ENCODE data around the gene CHURC1. TPM values are rescaled to one million over a fixed set of nuclear protein-coding genes. Genes with fewer than 3 reads are reported as not detected.

The CHURC1 gene
- total and polyA plus RNA-seq, 2 experiments from 2014 or later = 69.1 to 162 TPM

DNA sequence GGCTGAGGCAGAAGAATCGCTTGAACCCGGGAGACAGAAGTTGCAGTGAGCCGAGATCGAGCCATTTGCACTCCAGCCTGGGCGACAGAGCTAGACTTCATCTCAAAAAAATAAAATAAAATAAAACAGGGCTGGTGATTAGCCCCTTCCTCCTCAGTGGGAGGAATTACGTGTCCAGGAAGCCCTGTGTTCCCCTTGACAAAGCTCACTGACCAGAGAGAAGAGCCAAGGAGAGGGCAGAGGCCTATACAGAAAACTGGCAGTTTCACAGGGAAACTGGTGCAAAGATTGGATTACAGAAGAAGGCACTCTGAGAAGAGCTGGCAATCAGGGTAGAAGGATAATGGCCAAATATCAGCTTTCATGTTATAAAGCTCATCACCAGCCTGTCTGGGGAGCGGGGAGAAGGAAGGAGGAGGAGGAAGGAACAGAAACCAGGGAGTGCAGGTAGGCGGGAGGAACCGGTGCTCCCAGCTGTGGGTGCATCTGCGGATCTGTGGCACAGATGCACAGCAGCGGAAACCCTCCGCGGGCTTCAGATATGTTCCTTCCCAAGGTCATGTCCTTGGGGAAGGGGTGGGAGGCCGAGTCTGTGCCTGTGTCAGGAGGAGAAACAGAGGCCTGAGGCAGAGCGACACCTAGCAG, 51.2 kb downstream of the CHURC1 start:
- Histone ChIP-seq H3K36me3 (ENCODE audit: low read depth) (no peaks in the 10 kb centered on the region), H2AFZ (no peak overlapping the region), H3K4me1 (ENCODE audit: insufficient read depth) (no peaks in the 10 kb centered on the region), H3K9me2 (ENCODE audit: insufficient read depth) (no peaks in the 10 kb centered on the region), H3K79me2 (ENCODE audit: insufficient read depth) (no peaks in the 10 kb centered on the region), H3K9me3 (ENCODE audit: low read depth) (no peaks in the 10 kb centered on the region), H3K4me2 (ENCODE audit: unreplicated experiment) (no peak overlapping the region), H3K27me3 (replicated peaks; ENCODE audit: insufficient read depth) (no peaks in the 10 kb centered on the region), H4K20me1 (ENCODE audit: insufficient read depth) (no peaks in the 10 kb centered on the region), H3K9ac (no peak overlapping the region), H3F3A (ENCODE audit: insufficient read depth) (no peaks in the 10 kb centered on the region), H3K4me3 (no peak overlapping the region), H3K27ac (no peak overlapping the region)
- TF ChIP-seq EZH2phosphoT487 (IDR thresholded peaks at IDR 0.05; ENCODE audit: insufficient read depth, low read depth) = no peak
- TF ChIP-seq EZH2 (IDR thresholded peaks at IDR 0.05; ENCODE audit: insufficient read depth, poor library complexity, severe bottlenecking) = no peak
- in situ Hi-C loops (cut with MboI) = no loop called here
- WGBS, 2 experiments (ENCODE audit: low coverage in 1 of 2, low lambda C conversion rate in 2 of 2, missing lambda C conversion rate in 2 of 2) = 87 to 94% methylated on average over 14 to 15 of the region's 15 CpGs
- no peak for DNase-seq

DNA sequence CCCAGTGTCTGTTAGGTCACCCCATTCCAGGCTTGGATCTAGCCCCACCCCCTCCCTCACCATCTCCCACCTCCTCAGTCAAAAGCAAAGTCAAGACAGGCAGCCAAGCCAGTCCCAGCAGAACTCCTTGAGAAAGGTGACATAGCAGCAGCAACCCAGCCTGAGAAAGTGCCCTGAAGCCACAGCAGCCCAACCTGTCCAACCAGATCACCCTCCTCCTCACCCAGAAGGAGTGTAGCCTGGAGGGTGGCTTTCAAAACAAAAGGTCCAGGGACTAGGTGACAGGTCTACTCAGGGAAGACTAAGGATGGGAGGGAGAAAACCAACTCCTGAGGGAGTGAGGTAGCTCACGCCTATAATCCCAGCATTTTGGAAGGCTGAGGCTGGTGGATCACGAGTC, 52.7 kb downstream of the CHURC1 start:
- TF ChIP-seq EZH2phosphoT487 (IDR thresholded peaks at IDR 0.05; ENCODE audit: insufficient read depth, low read depth) (no peak), EZH2 (IDR thresholded peaks at IDR 0.05; ENCODE audit: insufficient read depth, poor library complexity, severe bottlenecking) (no peak)

DNA sequence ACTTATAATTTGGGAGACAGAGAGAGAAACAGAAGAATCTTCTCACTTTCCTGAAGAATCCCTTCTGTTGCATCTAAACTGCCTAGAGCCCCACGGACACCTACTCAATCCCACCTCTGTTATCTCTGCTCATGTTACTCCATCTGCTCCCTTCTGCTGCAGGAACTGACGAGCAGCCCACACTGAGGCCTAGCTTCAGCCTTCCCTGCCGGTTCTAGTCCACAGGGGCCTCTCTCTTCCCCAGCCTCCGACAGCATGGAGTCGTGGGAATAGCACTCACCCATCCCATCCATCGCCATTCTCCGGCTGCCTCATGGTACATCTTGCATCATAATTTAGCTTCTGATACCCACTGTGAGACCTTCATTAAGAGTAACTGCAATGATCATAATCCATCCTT, 53.9 kb downstream of the CHURC1 start:
- Histone ChIP-seq H3F3A (ENCODE audit: insufficient read depth) (no peaks in the 10 kb centered on the region), H3K27ac (no peak overlapping the region), H2AFZ (no peak overlapping the region), H3K79me2 (ENCODE audit: insufficient read depth) (no peaks in the 10 kb centered on the region), H3K27me3 (replicated peaks; ENCODE audit: insufficient read depth) (no peaks in the 10 kb centered on the region), H3K4me2 (ENCODE audit: unreplicated experiment) (no peak overlapping the region), H3K36me3 (ENCODE audit: low read depth) (no peaks in the 10 kb centered on the region), H3K4me3 (no peak overlapping the region), H3K9ac (no peak overlapping the region), H4K20me1 (ENCODE audit: insufficient read depth) (no peaks in the 10 kb centered on the region), H3K9me3 (ENCODE audit: low read depth) (no peaks in the 10 kb centered on the region), H3K4me1 (ENCODE audit: insufficient read depth) (no peaks in the 10 kb centered on the region), H3K9me2 (ENCODE audit: insufficient read depth) (no peaks in the 10 kb centered on the region)
- TF ChIP-seq EZH2phosphoT487 (IDR thresholded peaks at IDR 0.05; ENCODE audit: insufficient read depth, low read depth) (no peak), EZH2 (IDR thresholded peaks at IDR 0.05; ENCODE audit: insufficient read depth, poor library complexity, severe bottlenecking) (no peak)
- in situ Hi-C loops (cut with MboI) = no loop called here
- DNase-seq = no peak
- 75 to 82% methylated on average over 7 of the region's 7 CpGs for WGBS, 2 experiments (ENCODE audit: low coverage in 1 of 2, low lambda C conversion rate in 2 of 2, missing lambda C conversion rate in 2 of 2)

More for the DNA sequence above, 52.7 kb downstream of the CHURC1 start:
- Histone ChIP-seq H3K27ac (no peak overlapping the region), H3K9me2 (ENCODE audit: insufficient read depth) (no peaks in the 10 kb centered on the region), H3K27me3 (replicated peaks; ENCODE audit: insufficient read depth) (no peaks in the 10 kb centered on the region), H3K9me3 (ENCODE audit: low read depth) (no peaks in the 10 kb centered on the region), H3K79me2 (ENCODE audit: insufficient read depth) (no peaks in the 10 kb centered on the region), H3K9ac (no peak overlapping the region), H4K20me1 (ENCODE audit: insufficient read depth) (no peaks in the 10 kb centered on the region), H3K36me3 (ENCODE audit: low read depth) (no peaks in the 10 kb centered on the region), H3F3A (ENCODE audit: insufficient read depth) (no peaks in the 10 kb centered on the region), H3K4me3 (no peak overlapping the region), H2AFZ (no peak overlapping the region), H3K4me1 (ENCODE audit: insufficient read depth) (no peaks in the 10 kb centered on the region), H3K4me2 (ENCODE audit: unreplicated experiment) (no peak overlapping the region)
- no peak for DNase-seq
- in situ Hi-C loops (cut with MboI) = no loop called here
- WGBS, 2 experiments (ENCODE audit: low coverage in 1 of 2, low lambda C conversion rate in 2 of 2, missing lambda C conversion rate in 2 of 2) = 44 to 50% methylated on average over 2 of the region's 2 CpGs

DNA sequence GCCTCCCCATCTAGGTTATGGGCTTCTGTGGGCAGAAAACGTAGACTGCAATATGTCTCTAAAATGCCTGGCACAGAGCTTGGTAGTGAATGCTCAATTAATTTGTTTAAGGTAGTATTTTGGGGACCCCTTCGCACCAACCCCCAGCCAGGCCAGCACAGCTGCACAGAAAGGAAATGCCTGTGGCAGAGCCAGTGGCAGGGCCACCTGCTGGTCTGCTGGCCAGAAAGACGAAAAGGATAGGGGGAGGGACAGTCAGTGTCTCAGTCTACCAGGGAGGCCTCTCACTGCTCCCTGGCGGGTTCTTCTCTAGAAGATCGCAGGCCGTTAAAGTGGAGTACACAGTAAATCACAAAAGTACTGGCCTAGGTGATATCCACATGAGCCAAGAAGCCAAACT, 54.4 kb downstream of the CHURC1 start:
- Histone ChIP-seq H3K79me2 (ENCODE audit: insufficient read depth) (no peaks in the 10 kb centered on the region), H4K20me1 (ENCODE audit: insufficient read depth) (no peaks in the 10 kb centered on the region), H3K4me3 (no peak overlapping the region), H3K4me1 (ENCODE audit: insufficient read depth) (no peaks in the 10 kb centered on the region), H3F3A (ENCODE audit: insufficient read depth) (no peaks in the 10 kb centered on the region), H3K4me2 (ENCODE audit: unreplicated experiment) (no peak overlapping the region), H3K9me3 (ENCODE audit: low read depth) (no peaks in the 10 kb centered on the region), H3K9ac (no peak overlapping the region), H3K36me3 (ENCODE audit: low read depth) (no peaks in the 10 kb centered on the region), H3K9me2 (ENCODE audit: insufficient read depth) (no peaks in the 10 kb centered on the region), H3K27me3 (replicated peaks; ENCODE audit: insufficient read depth) (no peaks in the 10 kb centered on the region), H2AFZ (no peak overlapping the region), H3K27ac (no peak overlapping the region)
- in situ Hi-C loops (cut with MboI) = no loop called here
- TF ChIP-seq EZH2phosphoT487 (IDR thresholded peaks at IDR 0.05; ENCODE audit: insufficient read depth, low read depth) (no peak), EZH2 (IDR thresholded peaks at IDR 0.05; ENCODE audit: insufficient read depth, poor library complexity, severe bottlenecking) (no peak)
- no peak for DNase-seq
- 78 to 81% methylated on average over 6 of the region's 6 CpGs for WGBS, 2 experiments (ENCODE audit: low coverage in 1 of 2, low lambda C conversion rate in 2 of 2, missing lambda C conversion rate in 2 of 2)

Data from GM23248 (cell line).